Fibroblast of peridontal ligament (primary cell): ENCODE data around the gene GMCL1.
"Not testable (repeated sequence)": the region's sequence is repeated elsewhere in the genome, so short reads cannot be mapped to it uniquely, and the experiment has no call there.

Experiments used
- DNase-seq: peaks from one replicate; pipeline ENCODE4 v3.0.0-alpha.2; 2010; ENCODE audit errors: extremely low read depth

Gene GMCL1

DNA sequence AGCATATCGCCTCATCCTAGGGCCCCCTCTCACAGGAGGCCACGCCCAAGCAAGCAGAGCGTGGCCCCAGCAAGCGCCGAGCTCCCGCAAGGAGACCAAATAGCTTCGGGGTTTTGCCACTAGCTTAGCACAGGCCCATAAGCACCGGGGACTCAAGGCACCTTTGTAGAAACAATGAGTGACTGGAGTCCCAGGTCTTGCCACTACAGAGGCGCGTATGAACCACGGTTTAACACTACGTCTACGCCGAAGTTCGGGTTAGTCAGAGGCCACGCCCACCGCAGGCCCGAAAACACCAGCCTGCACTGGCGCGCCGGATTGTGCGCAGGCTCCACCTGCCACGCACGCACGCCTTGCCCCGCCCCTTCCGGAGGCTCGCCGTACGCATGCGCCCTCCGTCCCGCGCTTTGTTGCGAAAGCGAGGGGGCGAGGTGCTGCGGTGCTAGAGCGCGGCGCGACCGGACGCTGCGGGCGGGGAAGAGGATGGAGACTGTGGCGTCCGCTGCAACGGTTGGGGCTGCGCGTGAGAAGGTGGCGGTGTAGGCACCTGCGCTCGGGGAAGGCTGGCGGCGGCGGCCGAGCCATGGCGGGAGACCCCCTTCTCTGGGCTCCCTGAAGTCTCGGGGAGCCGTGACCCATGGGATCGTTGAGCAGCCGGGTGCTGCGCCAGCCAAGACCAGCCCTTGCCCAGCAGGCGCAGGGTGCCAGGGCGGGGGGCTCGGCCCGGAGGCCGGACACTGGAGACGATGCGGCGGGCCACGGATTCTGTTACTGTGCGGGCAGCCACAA lies at the start of gene GMCL1:
Gene GMCL1, plus strand, starts transcription at position 405 of the 789 bp plus-strand sequence. Its CDS starts 233 bp downstream, at position 638.
- peak; percentile 93 for DNase-seq

- no peak for DNase-seq
Observed at GRCh38 chr2:69780921-69781320, 48.5 kb upstream of the GMCL1 start.

DNA sequence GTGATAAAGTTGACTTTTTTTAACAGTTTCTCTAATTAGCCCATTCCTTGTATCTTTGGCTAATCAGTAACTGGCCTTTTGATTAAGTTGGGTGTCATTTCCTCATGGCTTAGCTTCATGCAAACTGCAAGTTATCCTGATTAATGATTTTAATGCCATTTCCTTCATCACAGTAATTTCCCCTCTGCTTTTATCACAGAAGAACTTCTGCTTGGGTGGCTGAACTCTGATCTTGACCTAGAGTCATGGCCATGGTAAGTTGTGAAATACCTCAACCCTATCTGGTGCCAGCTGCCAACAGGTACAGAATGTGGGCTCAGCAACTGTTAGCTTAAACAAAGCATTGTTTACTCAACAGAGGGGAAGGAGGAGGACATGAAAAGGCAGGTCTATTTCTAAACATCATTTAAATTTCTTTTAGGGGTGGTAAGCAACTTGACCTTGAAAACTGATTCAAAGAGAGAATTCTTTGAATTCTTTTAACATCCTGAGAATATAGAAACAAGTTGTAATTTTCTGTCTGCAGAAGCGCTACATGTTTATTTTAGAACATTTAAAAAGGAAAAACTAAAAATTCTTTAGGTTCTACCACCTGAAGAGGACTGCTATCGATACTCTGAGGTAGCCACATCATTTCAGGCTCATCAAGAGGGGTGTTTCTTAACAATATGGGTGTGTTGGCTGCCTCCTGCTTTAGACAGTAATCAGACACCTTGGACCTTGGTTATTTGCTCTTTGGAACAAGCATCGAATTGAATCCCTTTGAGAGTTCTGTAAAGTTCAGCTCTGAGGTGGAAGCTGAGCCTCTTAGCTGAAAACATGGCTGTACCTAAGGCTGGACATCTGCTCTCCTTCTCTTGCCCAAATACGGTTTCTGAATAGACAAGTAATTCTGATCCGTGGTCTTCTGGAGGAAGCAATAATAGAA lies 47.9 kb upstream of the GMCL1 start:
- no peak for DNase-seq

GRCh38 chr2:69784228-69784627 lies 45.2 kb upstream of the GMCL1 start:
- DNase-seq, result no peak

DNA sequence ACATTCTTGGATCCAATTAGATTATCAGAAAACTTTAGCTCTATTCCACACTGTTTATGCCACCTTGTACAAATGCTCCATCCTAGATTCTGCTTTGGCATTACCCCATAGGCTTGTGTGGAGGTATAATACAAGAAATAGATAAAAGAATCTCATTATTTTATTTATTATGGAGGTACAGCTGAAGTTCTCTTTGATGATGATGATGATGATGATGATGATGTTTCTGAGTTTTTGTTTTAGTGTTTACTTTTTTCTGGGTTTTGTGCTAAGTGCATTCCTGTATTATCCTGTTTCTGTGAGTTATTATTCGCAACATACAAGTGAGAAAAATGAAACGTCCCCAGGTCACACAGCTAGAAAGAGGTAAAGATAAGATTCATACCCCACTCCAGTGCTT lies 44.1 kb upstream of the GMCL1 start:
- DNase-seq, result no peak

GRCh38 chr2:69786052-69786560 lies 43.4 kb upstream of the GMCL1 start:
- no peak for DNase-seq

GRCh38 chr2:69789175-69789721 lies 40.2 kb upstream of the GMCL1 start:
- DNase-seq, result peak; percentile 85

DNA sequence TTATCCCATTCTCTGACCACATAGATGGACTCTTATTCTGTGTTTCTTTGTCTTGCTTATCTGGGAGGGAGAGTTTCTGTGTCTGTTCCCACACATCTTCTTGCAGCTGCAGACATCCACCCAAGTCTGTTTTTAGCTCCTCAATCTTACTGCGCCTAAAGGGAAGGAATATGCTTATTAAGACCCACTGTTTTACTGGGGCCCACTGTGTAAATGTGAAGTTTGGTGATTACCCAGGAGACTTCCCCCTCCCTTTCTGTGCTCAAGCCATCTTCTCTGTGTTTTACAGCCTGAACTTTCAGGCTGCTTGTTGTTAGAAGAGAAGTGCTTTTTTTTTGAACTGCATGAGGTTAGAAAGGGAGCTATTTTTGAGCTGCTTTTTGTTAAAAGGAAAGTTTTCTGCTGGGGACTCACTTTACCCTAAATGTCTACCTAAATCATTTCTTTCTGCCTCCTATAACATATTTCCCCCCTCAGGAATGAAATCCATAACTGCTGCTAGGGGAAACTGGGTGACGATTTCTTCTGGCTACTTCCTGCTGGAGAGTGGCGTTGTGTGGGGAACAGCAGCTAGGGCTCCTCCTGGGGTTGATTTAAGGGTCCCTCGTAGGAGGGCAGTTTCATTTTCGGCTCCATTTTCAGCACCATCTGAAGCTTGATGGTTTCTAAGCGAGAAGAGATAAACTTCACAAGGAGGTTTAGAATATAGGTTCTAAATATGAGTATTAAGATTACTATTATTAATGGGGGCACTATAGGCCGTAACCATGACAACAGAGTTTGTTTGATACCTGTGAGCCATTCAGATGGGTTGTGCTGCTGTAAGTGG lies 39.5 kb upstream of the GMCL1 start:
- DNase-seq, result peak; percentile 32

DNA sequence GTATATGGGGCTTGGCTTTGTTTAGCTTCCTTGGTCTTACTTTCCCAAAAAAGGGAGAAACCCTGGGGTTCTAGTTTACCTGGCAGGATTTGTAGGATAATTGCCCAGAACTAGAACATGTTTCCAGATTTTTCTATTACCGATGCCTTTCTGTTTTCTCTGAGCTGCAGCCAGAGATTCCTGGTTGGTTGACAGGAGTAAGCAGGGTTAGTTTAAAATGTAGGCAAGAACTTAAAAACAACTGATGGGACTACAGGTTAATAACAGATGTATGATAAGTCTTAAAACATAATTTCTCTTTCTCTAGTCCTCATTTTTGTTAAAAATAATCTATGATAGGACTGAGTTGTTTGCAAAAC lies 38.9 kb upstream of the GMCL1 start:
- no peak for DNase-seq

DNA sequence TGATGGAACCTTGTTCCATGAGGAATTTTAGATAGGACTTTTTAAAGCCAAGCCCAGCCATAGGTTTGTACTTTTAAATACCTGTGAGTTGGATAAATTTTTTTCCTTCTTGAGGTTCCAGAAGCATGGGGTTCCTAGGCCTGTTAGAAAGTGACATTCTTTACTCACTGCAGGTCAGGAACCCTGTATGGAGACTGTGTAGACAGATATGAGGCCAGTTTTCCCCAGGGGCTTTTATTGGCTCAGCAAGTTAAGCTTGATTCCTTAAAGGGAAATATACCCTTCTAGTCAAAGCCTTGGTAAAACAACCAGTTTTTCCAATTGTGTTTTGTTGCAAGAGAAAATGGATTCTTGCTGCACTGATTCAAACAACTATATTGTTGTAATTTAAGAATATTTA lies 38.4 kb upstream of the GMCL1 start:
- peak; percentile 62 for DNase-seq

DNA sequence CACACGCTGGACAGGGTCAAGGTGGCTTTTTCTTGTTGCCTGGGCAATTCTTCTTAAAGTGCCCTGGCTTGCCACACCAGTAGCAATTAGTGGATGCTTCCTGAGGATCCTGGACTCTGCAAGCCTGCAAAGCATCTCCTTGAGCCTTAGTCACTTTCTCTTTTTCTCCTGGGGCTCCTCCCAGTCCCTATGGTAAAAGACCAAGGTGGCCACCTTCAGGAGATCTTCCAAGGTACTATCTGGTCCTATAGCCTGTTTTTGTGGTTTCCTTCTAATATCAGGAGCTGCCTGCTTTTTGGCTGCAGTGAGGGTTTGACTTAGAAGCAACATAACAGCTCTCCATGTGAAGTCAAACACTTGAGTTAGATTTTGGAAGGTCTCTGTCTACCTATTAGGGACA lies 33.3 kb upstream of the GMCL1 start:
- no peak for DNase-seq

- no peak for DNase-seq
Observed at GRCh38 chr2:69797235-69797634, 32.2 kb upstream of the GMCL1 start.

GRCh38 chr2:69797836-69798289 lies 31.6 kb upstream of the GMCL1 start:
- DNase-seq, result no peak

- DNase-seq, result peak; percentile 27
Observed at GRCh38 chr2:69798290-69798908, 31.1 kb upstream of the GMCL1 start.

DNA sequence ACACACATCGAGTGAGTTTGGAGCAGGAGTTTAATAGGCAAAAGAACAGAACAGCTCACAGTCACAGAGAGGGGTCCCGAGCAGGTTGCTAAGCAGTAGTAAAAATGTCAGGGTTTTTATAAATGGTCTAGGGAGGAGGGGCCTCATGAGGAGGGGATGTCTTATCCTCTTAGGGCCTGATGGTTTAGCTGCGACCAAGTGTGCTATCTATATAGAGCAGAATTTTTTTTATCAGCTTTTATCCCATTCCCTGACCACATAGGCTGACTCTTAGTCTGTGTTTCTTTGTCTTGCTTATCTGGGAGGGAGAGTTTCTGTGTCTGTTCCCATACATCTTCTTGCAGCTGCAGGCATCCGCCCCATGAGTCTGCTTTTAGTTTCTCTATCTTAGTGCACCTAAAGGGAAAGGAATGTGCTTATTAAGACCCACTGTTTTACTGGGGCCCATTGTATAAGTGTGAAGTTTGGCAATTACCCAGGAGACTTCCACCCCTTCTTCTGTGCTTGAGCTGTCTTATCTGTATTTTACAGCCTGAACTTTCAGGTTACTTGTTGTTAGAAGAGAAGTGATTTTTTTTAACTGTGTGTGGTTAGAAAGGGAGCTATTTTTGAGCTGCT lies 30.4 kb upstream of the GMCL1 start:
- DNase-seq, result no peak

DNA sequence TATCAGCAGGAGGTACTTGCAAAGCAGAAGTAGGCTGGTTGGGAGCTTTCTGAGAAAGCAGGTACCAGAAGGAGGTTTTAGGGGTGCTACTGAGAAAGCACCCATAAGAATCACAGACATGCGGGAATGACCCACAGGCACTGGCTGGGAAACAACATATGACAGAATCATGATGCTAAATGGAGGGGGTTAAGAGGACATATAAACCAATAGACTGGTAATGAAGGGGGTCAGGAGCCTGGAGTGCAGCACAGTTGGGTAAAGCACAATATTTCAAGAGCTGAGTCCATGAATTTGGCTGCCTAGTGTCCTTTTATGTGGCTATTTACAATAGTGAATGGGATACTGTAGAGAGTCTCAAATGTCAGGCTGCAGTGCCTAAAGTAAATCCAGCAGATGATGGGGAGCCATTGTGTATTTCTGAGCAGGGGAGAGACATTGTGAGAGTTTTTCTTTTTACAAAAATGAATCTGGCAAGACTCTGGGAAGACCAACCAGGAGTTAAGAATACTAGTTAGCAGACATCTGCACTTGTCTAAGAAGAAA lies 27.6 kb upstream of the GMCL1 start:
- DNase-seq, result no peak

GRCh38 chr2:69802781-69803367 lies 26.6 kb upstream of the GMCL1 start:
- not testable (repeated sequence) for DNase-seq

DNA sequence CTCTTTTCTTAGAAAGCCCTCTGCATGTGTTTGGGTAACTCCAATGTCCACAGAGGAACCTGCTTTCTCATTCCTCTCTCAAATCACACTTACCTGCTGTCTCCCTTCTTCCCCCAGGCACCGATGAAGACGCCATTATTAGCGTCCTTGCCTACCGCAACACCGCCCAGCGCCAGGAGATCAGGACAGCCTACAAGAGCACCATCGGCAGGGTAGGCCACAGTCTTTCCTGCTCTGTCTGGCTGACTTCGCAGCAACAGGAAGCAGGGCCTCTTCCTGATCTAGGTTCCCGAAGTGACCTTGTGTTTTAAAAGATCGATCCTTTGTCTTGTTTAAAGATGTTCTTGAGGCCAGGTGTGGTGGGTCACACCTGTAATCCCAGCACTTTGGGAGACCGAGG lies 25.0 kb upstream of the GMCL1 start:
- no peak for DNase-seq

GRCh38 chr2:69805887-69806286 lies 23.6 kb upstream of the GMCL1 start:
- DNase-seq, result no peak
